MM.1S (cell line): Measurements from ENCODE around the gene ABCA2.

ENCODE experiments used
- EZH2 ChIP-seq: fragments of 300-600 bp; sonication (generic); optimal IDR thresholded peaks from 2 replicates; pipeline ENCODE3; 2017; ENCODE audit warnings: low read depth, mild to moderate bottlenecking, antibody characterized with exemption, low read length, mixed read lengths
- EZH2phosphoT487 ChIP-seq: fragments of 300-600 bp; sonication (generic); IDR thresholded peaks from 2 replicates; pipeline ENCODE4 v1.6.1; 2018; ENCODE audit warnings: antibody characterized with exemption, low read length
- TF ChIP-seq, protein P1 (sequence below): fragments of 300-600 bp; sonication (generic); IDR thresholded peaks from 2 replicates; pipeline ENCODE4 v1.5.1; 2016; ENCODE audit warnings: antibody characterized with exemption, low read length, mixed read lengths

DNA sequence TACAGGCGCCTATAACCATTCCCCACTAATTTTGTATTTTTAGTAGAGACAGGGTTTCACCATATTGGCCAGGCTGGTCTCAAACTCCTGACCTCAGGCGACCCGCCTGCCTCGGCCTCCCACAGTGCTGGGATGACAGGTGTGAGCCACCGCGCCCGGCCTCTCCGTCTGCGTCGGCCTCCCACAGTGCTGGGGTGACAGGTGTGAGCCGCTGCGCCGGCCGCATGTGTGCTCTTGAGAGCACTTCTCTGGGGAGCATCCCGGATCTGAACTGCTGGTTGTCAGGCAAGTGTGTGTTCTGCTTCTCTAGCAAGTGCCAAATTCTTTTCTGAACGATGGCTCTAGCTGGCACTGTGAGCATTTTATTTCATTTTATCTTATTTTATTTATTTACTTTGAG, 29.5 kb upstream of the ABCA2 start:
- TF ChIP-seq, protein P1, sequence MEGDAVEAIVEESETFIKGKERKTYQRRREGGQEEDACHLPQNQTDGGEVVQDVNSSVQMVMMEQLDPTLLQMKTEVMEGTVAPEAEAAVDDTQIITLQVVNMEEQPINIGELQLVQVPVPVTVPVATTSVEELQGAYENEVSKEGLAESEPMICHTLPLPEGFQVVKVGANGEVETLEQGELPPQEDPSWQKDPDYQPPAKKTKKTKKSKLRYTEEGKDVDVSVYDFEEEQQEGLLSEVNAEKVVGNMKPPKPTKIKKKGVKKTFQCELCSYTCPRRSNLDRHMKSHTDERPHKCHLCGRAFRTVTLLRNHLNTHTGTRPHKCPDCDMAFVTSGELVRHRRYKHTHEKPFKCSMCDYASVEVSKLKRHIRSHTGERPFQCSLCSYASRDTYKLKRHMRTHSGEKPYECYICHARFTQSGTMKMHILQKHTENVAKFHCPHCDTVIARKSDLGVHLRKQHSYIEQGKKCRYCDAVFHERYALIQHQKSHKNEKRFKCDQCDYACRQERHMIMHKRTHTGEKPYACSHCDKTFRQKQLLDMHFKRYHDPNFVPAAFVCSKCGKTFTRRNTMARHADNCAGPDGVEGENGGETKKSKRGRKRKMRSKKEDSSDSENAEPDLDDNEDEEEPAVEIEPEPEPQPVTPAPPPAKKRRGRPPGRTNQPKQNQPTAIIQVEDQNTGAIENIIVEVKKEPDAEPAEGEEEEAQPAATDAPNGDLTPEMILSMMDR: no peak
- TF ChIP-seq EZH2: no peak
- TF ChIP-seq EZH2phosphoT487: no peak
